B cell (primary cell): ENCODE measurements around the gene HERPUD1. TPM values are rescaled to one million over a fixed set of nuclear protein-coding genes. Genes with fewer than 3 reads are reported as not detected.
"Not testable (repeated sequence)": the region's sequence is repeated elsewhere in the genome, so short reads cannot be mapped to it uniquely, and the experiment has no call there.

Source experiments
- ATAC-seq: fragments of 200-7000 bp; cut with Tn5 transposase; one replicate; pipeline ENCODE4 v1.10.0; 2021; ENCODE audit warnings: low read depth, mild to moderate bottlenecking, moderate number of reproducible peaks, moderate library complexity
- CTCF ChIA-PET: fragments of 350-600 bp; sonication (Branson Sonifier 250); formaldehyde crosslinking; loops from one replicate; lab custom pipeline; 2021; ENCODE audit warnings: antibody characterized with exemption, inconsistent platforms; lab: Charles Lee
- POLR2A ChIA-PET: fragments of 350-600 bp; sonication (Branson Sonifier 250); formaldehyde crosslinking; loops from one replicate; lab custom pipeline; 2021; ENCODE audit warnings: antibody characterized with exemption; lab: Charles Lee
- DNase-seq: peaks from one replicate; pipeline ENCODE4 v3.0.0; 2013
- H2AFZ ChIP-seq: 2 replicates; pipeline ENCODE4 v1.6.1; 2012; ENCODE audit warnings: mild to moderate bottlenecking, low read depth, low read length; ENCODE audit not compliant: insufficient read depth, poor library complexity, severe bottlenecking
- H3K27ac ChIP-seq, 2 donors: 1 replicate in 1 of 2; 2 replicates in 1 of 2; pipeline ENCODE4 v1.5.1; 2012 to 2013; ENCODE audit warnings: low read length in 2 of 2, mild to moderate bottlenecking in 2 of 2, moderate library complexity in 1 of 2
- H3K27me3 ChIP-seq, 4 experiments: fragments of 200-600 bp in 1 of 4; sonication (generic) in 1 of 4; replicated peaks in 1 of 4; 1 replicate in 2 of 4; 2 replicates in 2 of 4; pipeline versions ENCODE4 v1.6.1 to v1.7.0; 2013 to 2016; ENCODE audit warnings: low read length in 3 of 4, mild to moderate bottlenecking in 2 of 4, mixed read lengths in 1 of 4, moderate library complexity in 1 of 4; ENCODE audit not compliant: insufficient read depth in 4 of 4, control insufficient read depth in 3 of 4; ENCODE audit errors: control extremely low read depth in 1 of 4
- H3K36me3 ChIP-seq, 2 experiments: replicated peaks in 1 of 2; 1 replicate in 1 of 2; 2 replicates in 1 of 2; pipeline versions ENCODE4 v1.6.1 to v1.7.1; 2013; ENCODE audit warnings: low read length in 1 of 2; ENCODE audit not compliant: insufficient read depth in 2 of 2, control insufficient read depth in 1 of 2; ENCODE audit errors: control extremely low read depth in 1 of 2, extremely low read depth in 1 of 2
- H3K4me1 ChIP-seq, 2 donors: fragments of 200-600 bp in 1 of 2; sonication (generic) in 1 of 2; 1 replicate in 1 of 2; 2 replicates in 1 of 2; pipeline versions ENCODE4 v1.5.1 to v1.6.1; 2013 to 2017; ENCODE audit warnings: low read length in 2 of 2; ENCODE audit not compliant: control insufficient read depth in 2 of 2, insufficient read depth in 2 of 2
- H3K4me2 ChIP-seq: replicated peaks from 2 replicates; pipeline ENCODE3; 2012; ENCODE audit warnings: mild to moderate bottlenecking, low read depth, low read length; ENCODE audit not compliant: poor library complexity, severe bottlenecking
- H3K4me3 ChIP-seq, 5 experiments: fragments of 200-600 bp in 1 of 5; sonication (generic) in 1 of 5; 1 replicate in 3 of 5; 2 replicates in 2 of 5; pipeline versions ENCODE4 v1.5.1 to v1.7.0; 2011 to 2016; ENCODE audit warnings: low read length in 4 of 5, mild to moderate bottlenecking in 4 of 5, low read depth in 2 of 5, control low read depth in 1 of 5, moderate library complexity in 1 of 5; ENCODE audit not compliant: insufficient read depth in 1 of 5; ENCODE audit errors: control extremely low read depth in 1 of 5, extremely low read depth in 1 of 5
- H3K79me2 ChIP-seq: fragments of 200-600 bp; sonication (generic); one replicate; pipeline ENCODE4 v1.6.0; 2016; ENCODE audit warnings: low read length; ENCODE audit not compliant: control insufficient read depth, insufficient read depth
- H3K9ac ChIP-seq: fragments of 200-600 bp; sonication (generic); 2 replicates; pipeline ENCODE4 v1.6.1; 2017; ENCODE audit warnings: mild to moderate bottlenecking, low read length, moderate library complexity
- H3K9me3 ChIP-seq, 3 donors: one replicate each; pipeline versions ENCODE4 v1.6.1 to v1.7.1; 2013; ENCODE audit warnings: low read length in 2 of 3; ENCODE audit not compliant: control insufficient read depth in 2 of 3, insufficient read depth in 1 of 3; ENCODE audit errors: control extremely low read depth in 1 of 3
- H4K20me1 ChIP-seq: 2 replicates; pipeline ENCODE4 v1.6.0; 2012; ENCODE audit warnings: mild to moderate bottlenecking, low read length; ENCODE audit not compliant: insufficient read depth, control insufficient read depth, poor library complexity, severe bottlenecking
- H3K27ac Mint-ChIP-seq: one replicate; pipeline ENCODE4 v1.8.0; 2021; ENCODE audit warnings: mixed read lengths
- H3K27me3 Mint-ChIP-seq: one replicate; pipeline ENCODE4 v1.8.0; 2021; ENCODE audit warnings: mixed read lengths
- H3K4me1 Mint-ChIP-seq: one replicate; pipeline ENCODE4 v1.8.0; 2021; ENCODE audit warnings: mixed read lengths
- H3K4me3 Mint-ChIP-seq: one replicate; pipeline ENCODE4 v1.8.0; 2021; ENCODE audit warnings: mixed read lengths
- H3K9me3 Mint-ChIP-seq: one replicate; pipeline ENCODE4 v1.8.0; 2022; ENCODE audit warnings: mixed read lengths; ENCODE audit not compliant: insufficient read depth
- CTCF ChIP-seq: fragments of 200-600 bp; IDR thresholded peaks from one replicate; pipeline ENCODE4 v1.8.0; 2022; ENCODE audit warnings: antibody characterized with exemption, mild to moderate bottlenecking
- EZH2 ChIP-seq: IDR thresholded peaks from 2 replicates; pipeline ENCODE4 v1.6.1; 2012; ENCODE audit warnings: borderline replicate concordance, low read depth, mild to moderate bottlenecking, moderate library complexity, low read length; ENCODE audit not compliant: insufficient read depth, poor library complexity, severe bottlenecking
- WGBS: methylation state at CpG from one replicate; pipeline ENCODE4 v1.1.5; 2013; ENCODE audit warnings: missing lambda C conversion rate; ENCODE audit not compliant: insufficient coverage; 5-methylcytosine and 5-hydroxymethylcytosine counted together
- intact Hi-C: fragments of 100-400 bp; cut with micrococcal nuclease; formaldehyde crosslinking; loops from one replicate; pipeline ENCODE4 v1.10.0; 2022
- polyA plus RNA-seq: library from polyadenylated mRNA; depleted of rRNA; stranded (reverse); fragments of >200 nt; gene quantifications from 2 replicates; pipeline ENCODE4 v1.2.3, GENCODE V29; 2012
- total RNA-seq, 2 donors: library from RNA; stranded (reverse); fragments of 120-200 nt in 1 of 2; gene quantifications; 1 replicate in 1 of 2; 2 replicates in 1 of 2; pipeline versions ENCODE4 v1.2.3 to v1.2.4, GENCODE V29; 2013 to 2022

The HERPUD1 gene
- total and polyA plus RNA-seq, 2 donors (not counting 1 experiment from before 2014, with no cell fraction given) = 273 to 1,041 TPM

DNA sequence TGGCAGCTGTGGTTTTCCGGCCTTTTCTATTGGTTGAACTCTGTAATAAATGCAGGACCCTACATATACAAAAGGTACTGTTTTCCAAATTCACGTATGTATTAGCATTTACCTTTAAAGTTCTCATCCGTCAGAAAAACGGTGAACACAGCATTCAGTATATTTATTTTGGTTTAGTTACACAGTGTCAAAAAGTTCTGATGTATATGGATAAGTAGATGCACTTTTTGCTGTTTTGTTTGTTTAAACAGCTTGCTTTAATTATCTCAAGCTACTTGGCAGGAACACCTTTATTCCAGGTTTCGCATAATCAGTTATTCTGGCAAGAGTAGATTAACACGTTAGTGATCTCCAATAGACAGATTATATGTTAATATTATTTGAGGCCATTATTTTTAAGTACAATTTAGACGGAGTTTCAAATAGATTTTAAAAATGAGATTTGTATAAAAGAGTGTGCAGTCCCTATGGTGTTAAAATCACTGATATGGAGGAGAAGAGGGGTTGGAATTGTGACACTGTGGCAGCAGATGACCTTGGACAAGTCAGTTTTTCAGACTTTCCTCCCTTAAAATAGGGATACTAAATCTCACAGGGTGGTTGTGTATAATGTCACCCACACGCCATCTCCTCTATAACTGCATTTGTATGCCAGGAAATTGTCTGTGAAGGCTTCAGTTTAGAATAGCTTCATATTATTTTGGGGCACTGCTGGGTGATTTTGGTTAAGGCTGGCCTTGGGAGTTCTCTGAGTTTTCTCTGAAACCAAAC, 2.1 kb downstream of the HERPUD1 start:
- intact Hi-C loops = loop anchor here (5.0 to 10.0 kb wide), 3 partner anchors 231 to 507 kb away; partner anchors contain the start of genes AMFR and ARL2BP
- Histone ChIP-seq H4K20me1 (peaks cover 70% of the 10 kb centered on the region), H3K9ac (peak overlapping the region; percentile 91), H3K9me3 (no peaks in the 10 kb centered on the region), H3K36me3 (peaks cover 20 to 52% of the 10 kb centered on the region in 2 experiments), H3K79me2 (peaks cover 71% of the 10 kb centered on the region), H3K27ac (peak overlapping the region in 1 of 2 donors; percentile 99), H2AFZ (no peak overlapping the region), H3K4me2 (peak overlapping the region; percentile 79), H3K27me3 (no peaks in the 10 kb centered on the region), H3K4me3 (peak overlapping the region; percentile 88 to 98 (median 95)), H3K4me1 (peaks cover 55 to 69% of the 10 kb centered on the region in 2 donors)
- H3K27ac Mint-ChIP-seq = peak overlapping the region; percentile 80
- peak overlapping the region; percentile 92 for H3K4me3 Mint-ChIP-seq
- H3K9me3 Mint-ChIP-seq = no peaks in the 10 kb centered on the region
- POLR2A ChIA-PET = interaction anchor here (0.6 to 7.7 kb wide), 10 partner anchors 8 to 415 kb away, joined by 4 to 108 read pairs (median 10); no protein-coding TSS in a partner anchor
- H3K4me1 Mint-ChIP-seq = peaks cover 60% of the 10 kb centered on the region
- WGBS = no CpG with 5 or more reads among the region's 8 CpGs
- CTCF ChIA-PET = interaction anchor here (0.6 to 10.8 kb wide), 9 partner anchors 7 to 112 kb away, joined by 3 to 140 read pairs (median 7); partner anchors contain the start of gene SLC12A3
- no peak for DNase-seq
- H3K27me3 Mint-ChIP-seq = no peaks in the 10 kb centered on the region
- TF ChIP-seq CTCF = no peak
- no peak for TF ChIP-seq EZH2
- no peak for ATAC-seq

DNA sequence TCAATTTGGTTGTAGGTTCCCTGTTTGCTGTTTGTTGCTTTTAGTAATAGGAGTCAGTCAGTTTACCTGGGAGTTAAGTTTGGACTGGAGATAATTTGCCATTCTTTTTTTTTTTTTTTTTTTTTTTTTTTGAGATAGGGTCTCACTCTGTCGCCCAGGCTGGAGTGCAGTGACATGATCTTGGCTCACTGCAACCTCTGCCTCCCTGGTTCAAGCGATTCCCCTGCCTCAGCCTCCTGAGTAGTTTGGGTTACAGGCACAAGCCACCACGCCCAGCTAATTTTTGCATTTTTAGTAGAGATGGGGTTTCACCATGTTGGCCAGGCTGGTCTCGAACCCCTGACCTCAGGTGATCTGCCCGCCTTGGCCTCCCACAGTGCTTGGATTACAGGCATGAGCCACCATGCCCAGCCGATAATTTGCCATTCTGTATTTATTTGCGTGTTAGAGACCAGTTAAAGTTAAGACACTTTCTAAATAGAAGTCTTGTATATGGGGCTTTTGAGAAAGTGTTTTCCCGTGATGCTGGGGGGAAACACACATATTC, 2.7 kb downstream of the HERPUD1 start:
- ChIA-PET CTCF (interaction anchor here (1.9 to 10.8 kb wide), 4 partner anchors 17 to 112 kb away, joined by 5 to 140 read pairs (median 10); partner anchors contain the start of gene SLC12A3), POLR2A (interaction anchor here (0.7 to 7.7 kb wide), 5 partner anchors 9 to 74 kb away, joined by 4 to 76 read pairs (median 9); no protein-coding TSS in a partner anchor)
- H4K20me1 ChIP-seq = peaks cover 76% of the 10 kb centered on the region
- Mint-ChIP-seq H3K4me3 (peak overlapping the region; percentile 92), H3K4me1 (peaks cover 62% of the 10 kb centered on the region), H3K27ac (peak overlapping the region; percentile 81)
- DNase-seq = peak; percentile 46
- H3K27ac ChIP-seq = peak overlapping the region; percentile 15 to 99
- ATAC-seq, H3K27me3 ChIP-seq, H3K27me3 Mint-ChIP-seq, H2AFZ ChIP-seq, H3K9me3 ChIP-seq, H3K9me3 Mint-ChIP-seq: not testable (repeated sequence)
- H3K36me3 ChIP-seq = peaks cover 20 to 59% of the 10 kb centered on the region in 2 experiments
- peak overlapping the region; percentile 79 for H3K4me2 ChIP-seq
- H3K79me2 ChIP-seq = peaks cover 71% of the 10 kb centered on the region
- intact Hi-C loops = loop anchor here (5.0 to 10.0 kb wide), 3 partner anchors 230 to 507 kb away; partner anchors contain the start of genes AMFR and ARL2BP
- H3K9ac ChIP-seq = peak overlapping the region; percentile 91
- peak overlapping the region; percentile 88 to 98 (median 95) for H3K4me3 ChIP-seq
- H3K4me1 ChIP-seq = peaks cover 57 to 75% of the 10 kb centered on the region in 2 donors
- WGBS = 30% methylated on average over 4 of the region's 8 CpGs
